HepG2 (cell line): ENCODE results near the gene VDAC1. TPM values are rescaled to one million over a fixed set of nuclear protein-coding genes. Genes with fewer than 3 reads are reported as not detected.

Source experiments
- DMAP1 ChIP-seq: IDR thresholded peaks from 2 replicates; pipeline ENCODE4 v1.6.1; 2016
- GABPA ChIP-seq, 2 experiments: IDR thresholded peaks; 2 replicates each; pipeline ENCODE4 v1.6.1; 2011 to 2016; ENCODE audit warnings: low read depth in 2 of 2, low read length in 1 of 2, missing biosample characterization in 1 of 2, missing genetic modification characterization in 1 of 2
- GABPB1 ChIP-seq: IDR thresholded peaks from 2 replicates; pipeline ENCODE4 v1.6.1; 2016; ENCODE audit warnings: mild to moderate bottlenecking, missing genetic modification reagents, moderate library complexity, missing compliant biosample characterization
- NCOA2 ChIP-seq: sonication (generic); formaldehyde crosslinking; IDR thresholded peaks from 2 replicates; pipeline ENCODE4 v1.8.0; 2022; ENCODE audit warnings: inconsistent platforms
- PAWR ChIP-seq: sonication (generic); formaldehyde crosslinking; IDR thresholded peaks from 2 replicates; pipeline ENCODE4 v1.4.0; 2020; ENCODE audit warnings: missing genetic modification reagents, mild to moderate bottlenecking, borderline replicate concordance
- REXO4 ChIP-seq: sonication (generic); formaldehyde crosslinking; IDR thresholded peaks from 2 replicates; pipeline ENCODE4 v1.8.0; 2022; ENCODE audit warnings: missing genetic modification reagents, mild to moderate bottlenecking, borderline replicate concordance
- STAT5B ChIP-seq: sonication (generic); formaldehyde crosslinking; IDR thresholded peaks from 2 replicates; pipeline ENCODE4 v1.4.0; 2020; ENCODE audit warnings: missing genetic modification reagents
- STAT6 ChIP-seq: sonication (generic); formaldehyde crosslinking; IDR thresholded peaks from 2 replicates; pipeline ENCODE4 v1.4.0; 2020; ENCODE audit warnings: missing genetic modification reagents, mild to moderate bottlenecking, borderline replicate concordance
- THAP9 ChIP-seq: sonication (generic); formaldehyde crosslinking; IDR thresholded peaks from 2 replicates; pipeline ENCODE4; 2020; ENCODE audit warnings: missing genetic modification reagents, mild to moderate bottlenecking, borderline replicate concordance
- ZBTB21 ChIP-seq: sonication (generic); formaldehyde crosslinking; IDR thresholded peaks from 2 replicates; pipeline ENCODE4 v1.4.0; 2020; ENCODE audit warnings: missing genetic modification reagents
- ZNF329 ChIP-seq: sonication (generic); formaldehyde crosslinking; IDR thresholded peaks from 2 replicates; pipeline ENCODE4 v1.9.0; 2021; ENCODE audit warnings: low read depth, mild to moderate bottlenecking, missing genetic modification reagents
- ZNF407 ChIP-seq: sonication (generic); formaldehyde crosslinking; IDR thresholded peaks from one replicate; pipeline ENCODE4 v1.5.1; 2020; ENCODE audit warnings: mild to moderate bottlenecking, missing genetic modification reagents; ENCODE audit errors: not compliant biosample characterization
- polyA plus RNA-seq, 8 experiments: library from polyadenylated mRNA; depleted of rRNA in 3 of 8; stranded (reverse) in 7 of 8; unstranded in 1 of 8; fragments of >200 nt; fragmentation: Illumina TruSeq in 4 of 8; extraction: Trizol in 4 of 8; gene quantifications; 2 replicates each; pipeline versions ENCODE4 v1.2.1 to v1.2.3, GENCODE V29; 2011 to 2016; ENCODE audit warnings: low read depth in 4 of 8, missing spikeins in 1 of 8, mixed read lengths in 1 of 8; ENCODE audit not compliant: insufficient read depth in 1 of 8
- total RNA-seq, 5 experiments: library from RNA; depleted of rRNA; stranded (reverse); fragments of >200 nt; fragmentation: Illumina TruSeq; extraction: Trizol; gene quantifications; 2 replicates each; pipeline ENCODE4 v1.2.3, GENCODE V29; 2016; ENCODE audit warnings: low read depth in 1 of 5
- TF ChIP-seq, protein P1 (sequence below): sonication (generic); IDR thresholded peaks from 2 replicates; pipeline ENCODE4 v1.6.1; 2016; ENCODE audit warnings: low read depth, borderline replicate concordance

The VDAC1 gene
- total and polyA plus RNA-seq, 2 of the 13 experiments (the other 11 are each of a cell fraction or from before 2014, with no cell fraction given) = 112 to 380 TPM

DNA sequence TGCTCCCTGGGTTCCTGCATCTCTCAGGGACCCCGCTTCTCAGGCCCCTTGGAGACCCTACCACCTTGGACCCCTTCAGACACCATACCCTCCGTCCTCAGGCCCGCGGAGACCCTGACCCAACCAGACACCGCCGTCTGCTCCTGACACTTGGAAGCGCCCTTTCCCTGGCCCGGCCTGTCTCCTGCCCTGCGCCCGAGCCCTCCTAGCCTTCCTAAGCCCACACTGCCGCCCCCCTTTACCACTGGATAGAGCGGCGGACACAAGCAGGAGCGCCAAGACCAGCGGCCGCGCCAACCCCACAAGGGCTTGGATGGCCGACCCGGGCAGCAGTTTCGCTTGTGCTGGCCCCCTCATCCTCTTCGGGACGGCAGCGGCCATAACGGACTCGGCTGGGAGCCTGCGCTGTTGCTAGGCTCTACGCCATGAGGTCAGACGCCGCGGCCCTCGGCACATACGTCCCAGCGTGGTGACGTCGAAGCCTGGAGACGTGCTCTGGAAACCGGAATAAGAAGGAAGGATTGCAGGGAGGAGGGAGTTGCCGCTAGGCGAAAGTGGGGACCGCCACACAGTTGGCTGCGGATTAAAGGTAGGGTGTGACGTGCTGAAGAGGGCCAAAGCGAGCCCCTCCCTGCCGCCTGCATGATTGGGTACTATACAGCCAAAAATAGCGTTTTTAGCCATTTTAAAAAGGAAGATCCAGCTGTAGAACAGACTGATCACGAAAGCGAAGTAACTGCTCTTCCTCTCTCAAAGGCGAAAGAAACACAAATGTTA is 36.4 kb downstream of the VDAC1 start, which contains the start of gene C5orf15 (continued):
- TF ChIP-seq ZNF407 (peak; percentile 76), STAT6 (CRISPR knock-in tag) (no peak; the same call in 1 of the 2 replicates), PAWR (CRISPR knock-in tag) (no peak), THAP9 (CRISPR knock-in tag) (peak; percentile 85), REXO4 (no peak), ZBTB21 (CRISPR knock-in tag) (peak; percentile 92), STAT5B (CRISPR knock-in tag) (0 out of 2 replicates have a peak, but pooled peaks have one; percentile 61), NCOA2 (CRISPR knock-in tag) (peak; percentile 56), ZNF329 (no peak; the same call in 1 of the 2 replicates), GABPB1 (CRISPR knock-in tag) (peak; percentile 86), GABPA (IDR thresholded peaks at IDR 0.05; ENCODE audit: low read depth, low read length) (no peak), GABPA (CRISPR knock-in tag; IDR thresholded peaks at IDR 0.05; ENCODE audit: low read depth) (peak; percentile 74), DMAP1 (CRISPR knock-in tag) (peak; percentile 78; the same call in 1 of the 2 replicates)
- TF ChIP-seq, protein P1, sequence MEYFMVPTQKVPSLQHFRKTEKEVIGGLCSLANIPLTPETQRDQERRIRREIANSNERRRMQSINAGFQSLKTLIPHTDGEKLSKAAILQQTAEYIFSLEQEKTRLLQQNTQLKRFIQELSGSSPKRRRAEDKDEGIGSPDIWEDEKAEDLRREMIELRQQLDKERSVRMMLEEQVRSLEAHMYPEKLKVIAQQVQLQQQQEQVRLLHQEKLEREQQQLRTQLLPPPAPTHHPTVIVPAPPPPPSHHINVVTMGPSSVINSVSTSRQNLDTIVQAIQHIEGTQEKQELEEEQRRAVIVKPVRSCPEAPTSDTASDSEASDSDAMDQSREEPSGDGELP = no peak; the same call in 1 of the 2 replicates
